HG02642 (cell line): Measurements from ENCODE around the gene GPR75.

ENCODE experiments used
- ATAC-seq: cut with Tn5 transposase; IDR thresholded peaks from one replicate; pipeline ENCODE4 v1.9.1; 2021; ENCODE audit warnings: mild to moderate bottlenecking; ENCODE audit not compliant: unreplicated experiment, poor library complexity

Gene GPR75

GRCh38 chr2:53859206-53860181, at the start of gene GPR75:
Gene GPR75 (minus strand): TSS chr2:53859967. CDS start chr2:53854756, 5,211 bp downstream.
- ATAC-seq = no peak

GRCh38 chr2:53907582-53907981, 47.8 kb upstream of the GPR75 start:
- ATAC-seq = no peak

GRCh38 chr2:53905396-53905795, 45.6 kb upstream of the GPR75 start:
- ATAC-seq = no peak

- no peak for ATAC-seq
Observed at GRCh38 chr2:53903011-53903410, 43.2 kb upstream of the GPR75 start.

GRCh38 chr2:53901192-53901591, 41.4 kb upstream of the GPR75 start:
- no peak for ATAC-seq

- no peak for ATAC-seq
Observed at GRCh38 chr2:53896864-53897263, 37.1 kb upstream of the GPR75 start.

GRCh38 chr2:53886406-53887280, 26.9 kb upstream of the GPR75 start:
- no peak for ATAC-seq

GRCh38 chr2:53884883-53885282, 25.1 kb upstream of the GPR75 start:
- no peak for ATAC-seq

- no peak for ATAC-seq
Observed at GRCh38 chr2:53881986-53882385, 22.2 kb upstream of the GPR75 start.

- ATAC-seq = no peak
Observed at GRCh38 chr2:53881360-53881759, 21.6 kb upstream of the GPR75 start.

- no peak for ATAC-seq
Observed at GRCh38 chr2:53880756-53881155, 21.0 kb upstream of the GPR75 start.

- no peak for ATAC-seq
Observed at GRCh38 chr2:53877556-53877955, 17.8 kb upstream of the GPR75 start.

GRCh38 chr2:53877112-53877511, 17.3 kb upstream of the GPR75 start:
- no peak for ATAC-seq

GRCh38 chr2:53874401-53874950, 14.7 kb upstream of the GPR75 start:
- no peak for ATAC-seq

- ATAC-seq = no peak
Observed at GRCh38 chr2:53867773-53868172, 8.0 kb upstream of the GPR75 start.

- ATAC-seq = no peak
Observed at GRCh38 chr2:53867169-53867568, 7.4 kb upstream of the GPR75 start.

GRCh38 chr2:53865962-53866361, 6.2 kb upstream of the GPR75 start:
- no peak for ATAC-seq

- no peak for ATAC-seq
Observed at GRCh38 chr2:53865264-53865663, 5.5 kb upstream of the GPR75 start.

GRCh38 chr2:53863538-53864227, 3.9 kb upstream of the GPR75 start:
- no peak for ATAC-seq

- no peak for ATAC-seq
Observed at GRCh38 chr2:53861824-53862223, 2.1 kb upstream of the GPR75 start.
